Ishikawa (cell line): Measurements from ENCODE around the gene C19orf18.

Source experiments
- CEBPB ChIP-seq: IDR thresholded peaks from 2 replicates; pipeline ENCODE4 v1.6.1; 2012
- CREB1 ChIP-seq: IDR thresholded peaks from 2 replicates; pipeline ENCODE4 v1.6.1; 2012; ENCODE audit warnings: low read depth
- EGR1 ChIP-seq: IDR thresholded peaks from 2 replicates; pipeline ENCODE4 v1.6.1; 2012
- EP300 ChIP-seq: IDR thresholded peaks from 2 replicates; pipeline ENCODE4 v1.6.1; 2012; ENCODE audit warnings: borderline replicate concordance
- FOXM1 ChIP-seq: IDR thresholded peaks from 2 replicates; pipeline ENCODE4 v1.6.1; 2012; ENCODE audit warnings: low read depth, borderline replicate concordance
- MAX ChIP-seq: IDR thresholded peaks from 2 replicates; pipeline ENCODE4 v1.6.1; 2012
- NFIC ChIP-seq: IDR thresholded peaks from 2 replicates; pipeline ENCODE4 v1.6.1; 2012
- RAD21 ChIP-seq: IDR thresholded peaks from 2 replicates; pipeline ENCODE4 v1.6.1; 2012; ENCODE audit warnings: low read depth
- REST ChIP-seq: IDR thresholded peaks from 2 replicates; pipeline ENCODE4 v1.6.1; 2012; ENCODE audit warnings: low read depth, mild to moderate bottlenecking
- TAF1 ChIP-seq: IDR thresholded peaks from 2 replicates; pipeline ENCODE4 v1.6.1; 2012; ENCODE audit warnings: low read depth, mild to moderate bottlenecking
- TCF12 ChIP-seq: IDR thresholded peaks from 2 replicates; pipeline ENCODE4 v1.6.1; 2012; ENCODE audit warnings: low read depth
- TEAD4 ChIP-seq: IDR thresholded peaks from 2 replicates; pipeline ENCODE4 v1.6.1; 2012
- USF1 ChIP-seq: IDR thresholded peaks from 2 replicates; pipeline ENCODE4 v1.6.1; 2012
- YY1 ChIP-seq: IDR thresholded peaks from 2 replicates; pipeline ENCODE4 v1.6.1; 2012; ENCODE audit warnings: low read depth
- ZBTB7A ChIP-seq: IDR thresholded peaks from 2 replicates; pipeline ENCODE4 v1.6.1; 2012; ENCODE audit warnings: low read depth

C19orf18 gene

GRCh38 chr19:58000677-58001076, 26.3 kb upstream of the C19orf18 start:
- TF ChIP-seq REST (no peak), ZBTB7A (no peak), TAF1 (no peak), RAD21 (no peak), TEAD4 (no peak), EGR1 (no peak), EP300 (no peak), FOXM1 (no peak), NFIC (no peak), USF1 (no peak), MAX (no peak), TCF12 (no peak), YY1 (no peak), CEBPB (no peak), CREB1 (no peak)

- TF ChIP-seq ZBTB7A (no peak), YY1 (no peak), RAD21 (no peak)
These were observed 18.5 kb upstream of the C19orf18 start for GRCh38 chr19:57992841-57993240.

- no peak for TF ChIP-seq RAD21
- no peak for TF ChIP-seq FOXM1
- no peak for TF ChIP-seq TEAD4
- no peak; the same call in 1 of the 2 replicates for TF ChIP-seq USF1
- TF ChIP-seq ZBTB7A = no peak
- no peak for TF ChIP-seq EP300
- no peak for TF ChIP-seq TCF12
- TF ChIP-seq TAF1 = no peak
- no peak for TF ChIP-seq NFIC
- TF ChIP-seq EGR1 = no peak
- TF ChIP-seq YY1 = no peak
- no peak for TF ChIP-seq CEBPB
- TF ChIP-seq REST = no peak
These were observed 4.4 kb upstream of the C19orf18 start for GRCh38 chr19:57978586-57979289.

GRCh38 chr19:57964761-57965160, 9.6 kb downstream of the C19orf18 start:
- TF ChIP-seq YY1 (no peak), EP300 (no peak), CREB1 (no peak)

GRCh38 chr19:57961785-57962184, 12.5 kb downstream of the C19orf18 start:
- TF ChIP-seq EP300 (no peak), EGR1 (no peak), CEBPB (no peak), TCF12 (no peak), CREB1 (no peak), NFIC (no peak), TAF1 (no peak), REST (no peak), YY1 (no peak), RAD21 (no peak), MAX (no peak), TEAD4 (no peak), USF1 (no peak), FOXM1 (no peak)
